SK-N-SH treated with all-trans-retinoic acid at 6 μM for 48 hours (cell line): ENCODE results near the gene LIMCH1.

Source experiments
- CSRNP3 ChIP-seq: fragments of 250-450 bp; sonication (Bioruptor Pico); IDR thresholded peaks from 2 replicates; pipeline ENCODE4 v1.5.1; 2021; ENCODE audit warnings: mild to moderate bottlenecking, moderate library complexity
- ESRRG ChIP-seq: fragments of 250-450 bp; sonication (Bioruptor Pico); IDR thresholded peaks from 2 replicates; pipeline ENCODE4 v1.6.1; 2021; ENCODE audit warnings: mild to moderate bottlenecking
- GLIS3 ChIP-seq: fragments of 250-450 bp; sonication (Bioruptor Pico); IDR thresholded peaks from 2 replicates; pipeline ENCODE4 v1.5.0; 2020; ENCODE audit warnings: mild to moderate bottlenecking, moderate library complexity
- ISL1 ChIP-seq: fragments of 250-450 bp; sonication (Bioruptor Pico); IDR thresholded peaks from 2 replicates; pipeline ENCODE4 v2.1.2; 2022; ENCODE audit warnings: mild to moderate bottlenecking, moderate library complexity
- PPARA ChIP-seq: fragments of 250-450 bp; sonication (Bioruptor Pico); IDR thresholded peaks from 2 replicates; pipeline ENCODE4 v1.5.0; 2020; ENCODE audit warnings: mild to moderate bottlenecking, borderline replicate concordance
- TSHZ2 ChIP-seq: fragments of 250-450 bp; sonication (Bioruptor Pico); IDR thresholded peaks from 2 replicates; pipeline ENCODE4 v1.5.0; 2020; ENCODE audit warnings: mild to moderate bottlenecking, moderate library complexity
- ZC3H10 ChIP-seq: fragments of 250-450 bp; sonication (Bioruptor Pico); IDR thresholded peaks from 2 replicates; pipeline ENCODE4 v1.5.1; 2021; ENCODE audit warnings: mild to moderate bottlenecking, moderate library complexity
- ZFP30 ChIP-seq: fragments of 450-650 bp; formaldehyde crosslinking; IDR thresholded peaks from 2 replicates; pipeline ENCODE4 v1.5.0; 2022; ENCODE audit warnings: mild to moderate bottlenecking, moderate library complexity

- no peak for TF ChIP-seq ZC3H10 (CRISPR knock-in tag)
- peak; percentile 53 for TF ChIP-seq ISL1
- no peak for TF ChIP-seq ESRRG (CRISPR knock-in tag)
- no peak for TF ChIP-seq CSRNP3
- TF ChIP-seq TSHZ2 (CRISPR knock-in tag): no peak
- no peak for TF ChIP-seq ZFP30 (CRISPR knock-in tag)
- TF ChIP-seq GLIS3 (CRISPR knock-in tag): no peak
- TF ChIP-seq PPARA (CRISPR knock-in tag): no peak
These were observed 93.6 kb downstream of the LIMCH1 start for GRCh38 chr4:41631523-41631922.
